SU-DHL-6 (cell line): Measurements from ENCODE around the gene PRKN.

Experiments
- H2AFZ ChIP-seq: fragments of 200-600 bp; sonication (generic); 2 replicates; pipeline ENCODE4 v1.6.1; 2014; ENCODE audit warnings: low read depth, mild to moderate bottlenecking, moderate library complexity, mixed read lengths, antibody characterized with exemption, low read length; ENCODE audit not compliant: severe bottlenecking
- H3F3A ChIP-seq: fragments of 200-600 bp; shearing (Covaris generic); 2 replicates; pipeline ENCODE4 v1.6.0; 2016; ENCODE audit warnings: antibody characterized with exemption, mild to moderate bottlenecking; ENCODE audit not compliant: insufficient read depth
- H3K27ac ChIP-seq: fragments of 200-600 bp; sonication (generic); 2 replicates; pipeline ENCODE4 v1.5.1; 2016; ENCODE audit warnings: low read depth, mild to moderate bottlenecking, low read length, moderate library complexity, mixed read lengths
- H3K27me3 ChIP-seq: fragments of 200-600 bp; sonication (generic), shearing (Covaris generic); 2 replicates; pipeline ENCODE4 v1.6.0; 2014; ENCODE audit warnings: mild to moderate bottlenecking, low read length
- H3K36me3 ChIP-seq: fragments of 200-600 bp; sonication (generic); 2 replicates; pipeline ENCODE4 v1.6.1; 2014; ENCODE audit warnings: mild to moderate bottlenecking, low read length, mixed read lengths
- H3K4me2 ChIP-seq: fragments of 300-600, 200-600 bp; shearing (Covaris generic), sonication (generic); 2 replicates; pipeline ENCODE4 v1.6.0; 2014; ENCODE audit warnings: low read length, low read depth, mild to moderate bottlenecking; ENCODE audit not compliant: poor library complexity, severe bottlenecking
- H3K4me3 ChIP-seq: fragments of 200-600 bp; sonication (generic); 2 replicates; pipeline ENCODE4 v1.5.1; 2014; ENCODE audit warnings: antibody characterized with exemption, low read length, mild to moderate bottlenecking, mixed read lengths; ENCODE audit not compliant: insufficient read depth, poor library complexity, severe bottlenecking
- H3K79me2 ChIP-seq: fragments of 200-600 bp; sonication (generic); 2 replicates; pipeline ENCODE4 v1.6.1; 2014; ENCODE audit warnings: mild to moderate bottlenecking, low read length, moderate library complexity; ENCODE audit not compliant: insufficient read depth
- H3K9ac ChIP-seq: fragments of 200-600 bp; sonication (generic); 2 replicates; pipeline ENCODE4 v1.7.0; 2014; ENCODE audit warnings: mild to moderate bottlenecking, low read length
- H3K9me2 ChIP-seq: fragments of 200-600 bp; sonication (generic); replicated peaks from 2 replicates; pipeline ENCODE4 v1.6.1; 2014; ENCODE audit warnings: low read length; ENCODE audit not compliant: insufficient read depth
- H3K9me3 ChIP-seq: fragments of 200-600 bp; sonication (generic); 2 replicates; pipeline ENCODE4 v1.6.1; 2014; ENCODE audit warnings: low read length, mixed read lengths; ENCODE audit not compliant: insufficient read depth
- H4K20me1 ChIP-seq: fragments of 200-600 bp; sonication (generic); 2 replicates; pipeline ENCODE4 v1.6.1; 2014; ENCODE audit warnings: low read depth, mild to moderate bottlenecking, antibody characterized with exemption, low read length, moderate library complexity, mixed read lengths
- CTCF ChIP-seq: fragments of 200-600 bp; sonication (generic); IDR thresholded peaks from one replicate; pipeline ENCODE4 v1.5.1; 2017; ENCODE audit warnings: antibody characterized with exemption, mild to moderate bottlenecking, low read length, moderate library complexity; ENCODE audit not compliant: insufficient read depth, poor library complexity, severe bottlenecking
- EZH2phosphoT487 ChIP-seq: fragments of 200-600 bp; sonication (generic), shearing (Covaris generic); conservative IDR thresholded peaks from 2 replicates; pipeline ENCODE4 v1.6.1; 2018; ENCODE audit warnings: mild to moderate bottlenecking, antibody characterized with exemption, low read length, moderate library complexity, mixed read lengths

PRKN gene

GRCh38 chr6:161413355-161413771, 1314.2 kb downstream of the PRKN start:
- no peak overlapping the region for H3K9ac ChIP-seq
- no peaks in the 10 kb centered on the region for H3K79me2 ChIP-seq
- H4K20me1 ChIP-seq: no peaks in the 10 kb centered on the region
- no peaks in the 10 kb centered on the region for H3K9me3 ChIP-seq
- no peaks in the 10 kb centered on the region for H3K36me3 ChIP-seq
- no peak overlapping the region for H3K4me2 ChIP-seq
- no peaks in the 10 kb centered on the region for H3K27me3 ChIP-seq
- H3K4me3 ChIP-seq: no peak overlapping the region
- H3K27ac ChIP-seq: no peak overlapping the region
- no peaks in the 10 kb centered on the region for H3K9me2 ChIP-seq
- no peak overlapping the region for H2AFZ ChIP-seq
- H3F3A ChIP-seq: no peaks in the 10 kb centered on the region
- TF ChIP-seq EZH2phosphoT487 (no peak), CTCF (no peak)

- no peaks in the 10 kb centered on the region for H3K9me2 ChIP-seq
- no peaks in the 10 kb centered on the region for H3K36me3 ChIP-seq
- no peaks in the 10 kb centered on the region for H4K20me1 ChIP-seq
- H3K27ac ChIP-seq: no peak overlapping the region
- H3K4me2 ChIP-seq: no peak overlapping the region
- H2AFZ ChIP-seq: no peak overlapping the region
- no peaks in the 10 kb centered on the region for H3K9me3 ChIP-seq
- H3F3A ChIP-seq: no peaks in the 10 kb centered on the region
- no peaks in the 10 kb centered on the region for H3K27me3 ChIP-seq
- H3K4me3 ChIP-seq: no peak overlapping the region
- H3K79me2 ChIP-seq: no peaks in the 10 kb centered on the region
- H3K9ac ChIP-seq: no peak overlapping the region
- TF ChIP-seq CTCF: no peak
- TF ChIP-seq EZH2phosphoT487: no peak
Observed at GRCh38 chr6:161412795-161413194, 1314.8 kb downstream of the PRKN start.

- no peaks in the 10 kb centered on the region for H3K9me3 ChIP-seq
- H3K27ac ChIP-seq: no peak overlapping the region
- H3K4me3 ChIP-seq: no peak overlapping the region
Observed at GRCh38 chr6:161411265-161411944, 1316.2 kb downstream of the PRKN start.

More at GRCh38 chr6:161411265-161411944, 1316.2 kb downstream of the PRKN start:
- Histone ChIP-seq H3K9ac (no peak overlapping the region), H3K4me2 (no peak overlapping the region), H3K9me2 (no peaks in the 10 kb centered on the region), H3F3A (no peaks in the 10 kb centered on the region), H2AFZ (no peak overlapping the region), H3K27me3 (no peaks in the 10 kb centered on the region), H4K20me1 (no peaks in the 10 kb centered on the region), H3K36me3 (no peaks in the 10 kb centered on the region), H3K79me2 (no peaks in the 10 kb centered on the region)
- no peak for TF ChIP-seq EZH2phosphoT487
- no peak for TF ChIP-seq CTCF
